RWPE1 (cell line): ENCODE measurements around the gene FASN.

ENCODE experiments used
- CTCF ChIA-PET: fragments of 350-600 bp; sonication (Branson Sonifier 250); formaldehyde crosslinking; extraction: SDS; loops from one replicate; lab custom pipeline; 2021; lab: Yijun Ruan, JAX
- POLR2A ChIA-PET: fragments of 400-600 bp; formaldehyde crosslinking; extraction: SDS; loops from one replicate; lab custom pipeline; 2020; ENCODE audit warnings: antibody characterized with exemption; ENCODE audit not compliant: low non-redundant PET; lab: Yijun Ruan, JAX
- DNase-seq: peaks from one replicate; pipeline ENCODE4 v3.0.0; 2012; ENCODE audit warnings: low spot score
- H3K27ac ChIP-seq: fragments of 450-650 bp; 2 replicates; pipeline ENCODE4 v1.5.1; 2017
- TF ChIP-seq, protein P1 (sequence below): fragments of 450-650 bp; conservative IDR thresholded peaks from 2 replicates; pipeline ENCODE4 v1.5.1; 2017; ENCODE audit warnings: low read depth, mild to moderate bottlenecking

Gene FASN

GRCh38 chr17:82037092-82037888 is 60.7 kb downstream of the FASN start, which contains the start of gene DCXR:
Gene DCXR, minus strand, starts transcription at chr17:82037697. Its CDS starts 15 bp downstream, at chr17:82037682.
- CTCF ChIA-PET, result interaction anchor here (0.6 to 1.3 kb wide), 8 partner anchors 8 to 286 kb away, joined by 3 to 6 read pairs (median 4); partner anchors contain the start of genes ASPSCR1 and NOTUM
- peak within 1 kb of the TSS; percentile 89 for H3K27ac ChIP-seq
- peak; percentile 95 for DNase-seq
- POLR2A ChIA-PET, result interaction anchor here (0.6 to 1.0 kb wide), 3 partner anchors 13 to 107 kb away, joined by 4 read pairs; partner anchors contain the start of genes CENPX and LRRC45
- TF ChIP-seq, protein P1, sequence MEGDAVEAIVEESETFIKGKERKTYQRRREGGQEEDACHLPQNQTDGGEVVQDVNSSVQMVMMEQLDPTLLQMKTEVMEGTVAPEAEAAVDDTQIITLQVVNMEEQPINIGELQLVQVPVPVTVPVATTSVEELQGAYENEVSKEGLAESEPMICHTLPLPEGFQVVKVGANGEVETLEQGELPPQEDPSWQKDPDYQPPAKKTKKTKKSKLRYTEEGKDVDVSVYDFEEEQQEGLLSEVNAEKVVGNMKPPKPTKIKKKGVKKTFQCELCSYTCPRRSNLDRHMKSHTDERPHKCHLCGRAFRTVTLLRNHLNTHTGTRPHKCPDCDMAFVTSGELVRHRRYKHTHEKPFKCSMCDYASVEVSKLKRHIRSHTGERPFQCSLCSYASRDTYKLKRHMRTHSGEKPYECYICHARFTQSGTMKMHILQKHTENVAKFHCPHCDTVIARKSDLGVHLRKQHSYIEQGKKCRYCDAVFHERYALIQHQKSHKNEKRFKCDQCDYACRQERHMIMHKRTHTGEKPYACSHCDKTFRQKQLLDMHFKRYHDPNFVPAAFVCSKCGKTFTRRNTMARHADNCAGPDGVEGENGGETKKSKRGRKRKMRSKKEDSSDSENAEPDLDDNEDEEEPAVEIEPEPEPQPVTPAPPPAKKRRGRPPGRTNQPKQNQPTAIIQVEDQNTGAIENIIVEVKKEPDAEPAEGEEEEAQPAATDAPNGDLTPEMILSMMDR, result peak; percentile 96

DNA sequence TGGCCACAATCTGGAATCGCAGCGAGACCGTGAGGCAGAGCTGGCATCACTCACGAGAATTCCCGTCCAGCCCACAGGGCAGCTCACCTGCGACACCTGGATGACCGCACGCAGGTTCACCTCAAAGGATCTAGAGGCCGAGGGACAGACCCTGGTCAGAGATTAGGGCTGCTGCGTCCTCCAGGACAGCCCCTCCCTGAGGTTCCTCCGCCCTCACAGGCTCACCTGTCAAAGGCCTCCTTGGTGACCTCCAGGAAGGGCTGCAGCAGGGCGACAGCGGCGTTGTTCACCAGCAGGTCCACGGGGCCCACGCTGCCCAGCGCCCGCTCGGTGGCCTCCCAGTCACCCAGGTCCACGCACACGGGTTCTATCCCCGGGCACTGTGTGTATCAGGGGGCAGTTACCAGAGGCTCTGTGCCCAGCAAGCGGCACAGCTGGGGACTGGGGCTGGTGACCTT is 61.4 kb downstream of the FASN start:
- peak overlapping the region; percentile 89 for H3K27ac ChIP-seq
- POLR2A ChIA-PET, result no interaction called here
- CTCF ChIA-PET, result interaction anchor here (0.6 to 1.3 kb wide), 2 partner anchors 9 to 287 kb away, joined by 3 to 5 read pairs; no protein-coding TSS in a partner anchor
- TF ChIP-seq, protein P1, result no peak
- DNase-seq, result no peak

DNA sequence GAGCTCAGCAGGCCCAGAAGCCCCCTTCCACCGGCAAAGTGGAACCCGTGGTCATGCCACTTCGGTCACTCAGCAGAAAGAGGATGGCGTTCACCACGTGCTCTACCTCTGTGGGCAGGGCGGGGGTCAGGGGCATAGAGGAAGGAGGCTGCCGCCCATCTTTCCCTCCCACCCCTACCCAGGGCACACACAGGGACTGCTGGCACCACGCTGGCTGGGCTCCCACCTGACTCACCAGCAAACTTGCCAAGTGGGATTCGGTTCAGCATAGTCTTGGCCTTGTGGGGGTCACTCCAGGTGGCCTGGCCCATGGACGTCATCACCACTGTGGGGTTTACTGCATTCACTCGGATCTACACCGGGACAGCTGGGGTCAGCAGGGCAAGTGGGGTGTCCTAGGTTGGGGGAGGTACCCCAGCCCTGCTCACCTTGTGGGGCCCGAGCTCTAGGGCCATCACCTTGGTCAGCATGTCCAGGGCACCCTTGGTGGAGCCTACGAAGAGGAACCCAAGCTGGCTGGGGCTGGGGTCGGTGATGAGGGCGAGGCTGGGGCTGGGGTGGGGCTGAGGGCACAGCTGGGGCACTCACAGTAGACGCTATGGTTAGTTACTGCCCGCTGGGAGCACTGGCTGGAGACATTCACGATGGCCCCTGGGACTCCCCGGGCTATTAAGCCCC is 61.9 kb downstream of the FASN start:
- DNase-seq, result no peak
- CTCF ChIA-PET, result interaction anchor here (0.6 to 1.3 kb wide), 2 partner anchors 9 to 288 kb away, joined by 3 to 5 read pairs; no protein-coding TSS in a partner anchor
- POLR2A ChIA-PET, result no interaction called here
- H3K27ac ChIP-seq, result peak overlapping the region; percentile 89
- TF ChIP-seq, protein P1, result no peak

- peak overlapping the region; percentile 89 for H3K27ac ChIP-seq
- POLR2A ChIA-PET, result no interaction called here
- CTCF ChIA-PET, result no interaction called here
Observed at GRCh38 chr17:82035488-82035887, 62.5 kb downstream of the FASN start.

DNA sequence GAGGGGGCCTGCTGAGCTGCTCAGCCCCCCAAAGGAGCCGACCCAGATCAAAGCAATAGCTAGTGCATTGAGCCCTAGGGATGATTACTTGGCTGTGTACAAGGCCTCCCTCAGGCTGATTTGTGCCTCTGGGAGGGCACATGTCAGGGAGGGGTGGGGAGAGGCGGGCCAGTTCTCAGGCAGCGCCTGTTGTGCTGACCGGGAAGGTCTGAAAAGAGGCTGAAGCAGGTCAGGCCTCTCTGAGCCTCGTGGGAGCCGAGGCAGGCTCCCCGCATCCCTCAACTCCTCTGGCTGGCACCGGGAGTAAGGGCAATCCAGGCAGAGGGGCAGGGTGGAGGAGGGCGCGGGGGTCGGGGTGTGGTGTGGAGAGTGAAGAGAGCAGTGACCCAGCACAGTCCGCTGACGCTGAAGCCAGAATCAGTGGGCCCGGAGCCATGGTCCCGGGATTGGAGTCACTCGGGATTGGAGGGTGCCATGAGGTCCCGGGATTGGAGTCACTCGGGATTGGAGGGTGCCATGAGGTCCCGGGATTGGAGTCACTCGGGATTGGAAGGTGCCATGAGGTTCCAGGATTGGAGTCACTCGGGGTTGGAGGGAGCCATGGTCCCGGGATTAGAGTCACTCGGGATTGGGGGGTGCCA is 63.5 kb downstream of the FASN start:
- ChIA-PET CTCF (no interaction called here), POLR2A (interaction anchor here (0.9 kb wide), 1 partner anchor 16 kb away, joined by 3 read pairs; no protein-coding TSS in a partner anchor)
- TF ChIP-seq, protein P1, result no peak
- H3K27ac ChIP-seq, result peak overlapping the region; percentile 82
- DNase-seq, result no peak

More at GRCh38 chr17:82035488-82035887, 62.5 kb downstream of the FASN start:
- DNase-seq, result no peak
- TF ChIP-seq, protein P1, result no peak
